ENCODE measurements around the gene OR6Q1.

DNA sequence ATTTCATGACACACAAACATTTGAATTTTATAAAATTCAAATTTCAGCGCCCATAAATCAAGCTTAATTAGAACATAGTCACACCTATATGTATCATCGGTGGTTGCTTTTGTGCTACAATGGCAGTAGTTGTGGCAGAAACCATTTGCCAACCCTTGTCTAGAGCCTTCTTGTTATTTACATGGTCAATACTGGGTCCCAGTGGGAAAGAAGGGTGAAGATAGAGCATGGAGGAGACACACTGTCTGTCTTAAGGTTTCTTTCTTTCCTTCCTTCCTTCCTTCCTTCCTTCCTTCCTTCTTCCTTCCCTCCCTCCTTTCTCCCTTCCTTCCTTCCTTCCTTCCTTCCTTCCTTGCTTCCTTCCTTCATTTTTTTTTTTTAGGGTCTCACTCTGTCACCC is 3.7 kb downstream of the OR6Q1 start:
- TF ChIP-seq, protein P1, sequence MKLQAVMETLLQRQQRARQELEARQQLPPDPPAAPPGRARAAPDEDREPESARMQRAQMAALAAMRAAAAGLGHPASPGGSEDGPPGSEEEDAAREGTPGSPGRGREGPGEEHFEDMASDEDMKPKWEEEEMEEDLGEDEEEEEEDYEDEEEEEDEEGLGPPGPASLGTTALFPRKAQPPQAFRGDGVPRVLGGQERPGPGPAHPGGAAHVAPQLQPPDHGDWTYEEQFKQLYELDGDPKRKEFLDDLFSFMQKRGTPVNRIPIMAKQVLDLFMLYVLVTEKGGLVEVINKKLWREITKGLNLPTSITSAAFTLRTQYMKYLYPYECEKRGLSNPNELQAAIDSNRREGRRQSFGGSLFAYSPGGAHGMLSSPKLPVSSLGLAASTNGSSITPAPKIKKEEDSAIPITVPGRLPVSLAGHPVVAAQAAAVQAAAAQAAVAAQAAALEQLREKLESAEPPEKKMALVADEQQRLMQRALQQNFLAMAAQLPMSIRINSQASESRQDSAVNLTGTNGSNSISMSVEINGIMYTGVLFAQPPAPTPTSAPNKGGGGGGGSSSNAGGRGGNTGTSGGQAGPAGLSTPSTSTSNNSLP (IDR thresholded peaks at IDR 0.05; ENCODE audit: borderline replicate concordance, low read depth, low read length) = no peak
- no peak for TF ChIP-seq ZNF354B (CRISPR knock-in tag; IDR thresholded peaks at IDR 0.05)
- TF ChIP-seq, protein P2, sequence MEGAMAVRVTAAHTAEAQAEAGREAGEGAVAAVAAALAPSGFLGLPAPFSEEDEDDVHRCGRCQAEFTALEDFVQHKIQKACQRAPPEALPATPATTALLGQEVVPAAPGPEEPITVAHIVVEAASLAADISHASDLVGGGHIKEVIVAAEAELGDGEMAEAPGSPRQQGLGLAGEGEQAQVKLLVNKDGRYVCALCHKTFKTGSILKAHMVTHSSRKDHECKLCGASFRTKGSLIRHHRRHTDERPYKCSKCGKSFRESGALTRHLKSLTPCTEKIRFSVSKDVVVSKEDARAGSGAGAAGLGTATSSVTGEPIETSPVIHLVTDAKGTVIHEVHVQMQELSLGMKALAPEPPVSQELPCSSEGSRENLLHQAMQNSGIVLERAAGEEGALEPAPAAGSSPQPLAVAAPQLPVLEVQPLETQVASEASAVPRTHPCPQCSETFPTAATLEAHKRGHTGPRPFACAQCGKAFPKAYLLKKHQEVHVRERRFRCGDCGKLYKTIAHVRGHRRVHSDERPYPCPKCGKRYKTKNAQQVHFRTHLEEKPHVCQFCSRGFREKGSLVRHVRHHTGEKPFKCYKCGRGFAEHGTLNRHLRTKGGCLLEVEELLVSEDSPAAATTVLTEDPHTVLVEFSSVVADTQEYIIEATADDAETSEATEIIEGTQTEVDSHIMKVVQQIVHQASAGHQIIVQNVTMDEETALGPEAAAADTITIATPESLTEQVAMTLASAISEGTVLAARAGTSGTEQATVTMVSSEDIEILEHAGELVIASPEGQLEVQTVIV (CRISPR knock-in tag; IDR thresholded peaks at IDR 0.05; ENCODE audit: borderline replicate concordance) = no peak
- TF ChIP-seq, protein P3, sequence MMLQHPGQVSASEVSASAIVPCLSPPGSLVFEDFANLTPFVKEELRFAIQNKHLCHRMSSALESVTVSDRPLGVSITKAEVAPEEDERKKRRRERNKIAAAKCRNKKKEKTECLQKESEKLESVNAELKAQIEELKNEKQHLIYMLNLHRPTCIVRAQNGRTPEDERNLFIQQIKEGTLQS (IDR thresholded peaks at IDR 0.05) = no peak
- TF ChIP-seq, protein P3 (CRISPR knock-in tag; conservative IDR thresholded peaks at IDR 0.05) = no peak
- no peak for TF ChIP-seq SMC3 (conservative IDR thresholded peaks at IDR 0.05; ENCODE audit: insufficient read depth, low read depth, low read length)
- no peak for TF ChIP-seq CEBPB (tag; IDR thresholded peaks at IDR 0.05)

All from K562 (cell line).